ENCODE data around the gene RNGTT.

DNA sequence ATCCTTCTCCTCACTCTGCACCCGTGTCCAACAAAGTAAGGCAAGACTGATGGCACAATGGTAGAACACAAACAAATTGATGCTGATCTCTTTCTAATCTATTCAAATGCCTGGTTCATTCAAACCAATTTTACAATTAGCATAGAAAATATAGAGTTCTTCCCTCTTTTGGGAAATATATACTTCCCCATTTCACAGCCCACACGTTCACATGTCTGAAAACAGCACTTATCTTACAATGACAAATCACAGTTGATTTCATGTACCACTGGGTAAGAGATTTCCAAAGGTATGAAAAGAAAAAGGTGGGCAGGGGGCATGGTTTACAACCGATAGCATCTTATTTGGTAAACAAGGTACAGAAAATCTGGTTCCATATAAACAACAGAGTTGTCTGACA is 137.6 kb downstream of the RNGTT start:
- TF ChIP-seq, protein P1, sequence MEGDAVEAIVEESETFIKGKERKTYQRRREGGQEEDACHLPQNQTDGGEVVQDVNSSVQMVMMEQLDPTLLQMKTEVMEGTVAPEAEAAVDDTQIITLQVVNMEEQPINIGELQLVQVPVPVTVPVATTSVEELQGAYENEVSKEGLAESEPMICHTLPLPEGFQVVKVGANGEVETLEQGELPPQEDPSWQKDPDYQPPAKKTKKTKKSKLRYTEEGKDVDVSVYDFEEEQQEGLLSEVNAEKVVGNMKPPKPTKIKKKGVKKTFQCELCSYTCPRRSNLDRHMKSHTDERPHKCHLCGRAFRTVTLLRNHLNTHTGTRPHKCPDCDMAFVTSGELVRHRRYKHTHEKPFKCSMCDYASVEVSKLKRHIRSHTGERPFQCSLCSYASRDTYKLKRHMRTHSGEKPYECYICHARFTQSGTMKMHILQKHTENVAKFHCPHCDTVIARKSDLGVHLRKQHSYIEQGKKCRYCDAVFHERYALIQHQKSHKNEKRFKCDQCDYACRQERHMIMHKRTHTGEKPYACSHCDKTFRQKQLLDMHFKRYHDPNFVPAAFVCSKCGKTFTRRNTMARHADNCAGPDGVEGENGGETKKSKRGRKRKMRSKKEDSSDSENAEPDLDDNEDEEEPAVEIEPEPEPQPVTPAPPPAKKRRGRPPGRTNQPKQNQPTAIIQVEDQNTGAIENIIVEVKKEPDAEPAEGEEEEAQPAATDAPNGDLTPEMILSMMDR (conservative IDR thresholded peaks at IDR 0.05): no peak
- no peak for TF ChIP-seq EZH2 (IDR thresholded peaks at IDR 0.05; ENCODE audit: low read depth)
